ENCODE data around the gene SCAMP5. TPM values are rescaled to one million over a fixed set of nuclear protein-coding genes. Genes with fewer than 3 reads are reported as not detected.

The SCAMP5 gene
- total RNA-seq: 10 to 100 TPM in 1 of 2 donors, 1 to 10 TPM in 1; 3.7 to 11.4 TPM

GRCh38 chr15:74995182-74995778 lies at the start of gene SCAMP5:
SCAMP5 (plus strand) TSS chr15:74995563; CDS start chr15:75011840, 16,277 bp downstream.
- DNase-seq (ENCODE audit: low spot score in 2 of 2) (peak; percentile 94 to 96), ATAC-seq (peak; percentile 97 to 98)
- H3K27ac Mint-ChIP-seq: peak within 1 kb of the TSS; percentile 78 to 79
- H3K36me3 Mint-ChIP-seq: peaks cover 0 to 4% of the 10 kb centered on the region in 2 donors
- no peaks in the 10 kb centered on the region for H3K9me3 Mint-ChIP-seq

- no peaks in the 10 kb centered on the region for H3K36me3 Mint-ChIP-seq
- peak in 1 of 2 donors; percentile 86 for DNase-seq (ENCODE audit: low spot score in 2 of 2)
- no peak overlapping the region for H3K27ac Mint-ChIP-seq
- no peaks in the 10 kb centered on the region for H3K9me3 Mint-ChIP-seq
- ATAC-seq: peak; percentile 82 to 85
These were observed 45.1 kb upstream of the SCAMP5 start for GRCh38 chr15:74950078-74950908.

- ATAC-seq (no peak), DNase-seq (ENCODE audit: low spot score in 2 of 2) (no peak)
- Mint-ChIP-seq H3K27ac (no peak overlapping the region), H3K9me3 (no peaks in the 10 kb centered on the region), H3K36me3 (no peaks in the 10 kb centered on the region)
These were observed 44.4 kb upstream of the SCAMP5 start for GRCh38 chr15:74951006-74951405.

- Mint-ChIP-seq H3K9me3 (no peaks in the 10 kb centered on the region), H3K27ac (no peak overlapping the region), H3K36me3 (no peaks in the 10 kb centered on the region)
- ATAC-seq (no peak), DNase-seq (ENCODE audit: low spot score in 2 of 2) (no peak)
These were observed 40.8 kb upstream of the SCAMP5 start for GRCh38 chr15:74954515-74954914.

GRCh38 chr15:74955017-74955416 lies 40.3 kb upstream of the SCAMP5 start:
- DNase-seq (ENCODE audit: low spot score in 2 of 2): no peak
- Mint-ChIP-seq H3K27ac (no peak overlapping the region), H3K9me3 (no peaks in the 10 kb centered on the region), H3K36me3 (no peaks in the 10 kb centered on the region)
- ATAC-seq: no peak

GRCh38 chr15:74955796-74956647 lies 39.3 kb upstream of the SCAMP5 start:
- no peak overlapping the region for H3K27ac Mint-ChIP-seq
- peak; percentile 58 to 69 for ATAC-seq
- no peaks in the 10 kb centered on the region for H3K9me3 Mint-ChIP-seq
- no peaks in the 10 kb centered on the region for H3K36me3 Mint-ChIP-seq
- DNase-seq (ENCODE audit: low spot score in 2 of 2): peak; percentile 73 to 79

GRCh38 chr15:74956648-74957475 lies 38.5 kb upstream of the SCAMP5 start, which contains the start of gene RPP25:
RPP25 (minus strand) TSS chr15:74956772; CDS start chr15:74956583, 189 bp downstream.
- no peak within 1 kb of the TSS for H3K27ac Mint-ChIP-seq

GRCh38 chr15:74957476-74958035 lies 37.8 kb upstream of the SCAMP5 start:
- DNase-seq (ENCODE audit: low spot score in 2 of 2): no peak
- H3K27ac Mint-ChIP-seq: no peak overlapping the region
- no peaks in the 10 kb centered on the region for H3K9me3 Mint-ChIP-seq
- ATAC-seq: no peak
- H3K36me3 Mint-ChIP-seq: no peaks in the 10 kb centered on the region

More at GRCh38 chr15:74956648-74957475, 38.5 kb upstream of the SCAMP5 start, which contains the start of gene RPP25:
- Mint-ChIP-seq H3K9me3 (no peaks in the 10 kb centered on the region), H3K36me3 (no peaks in the 10 kb centered on the region)
- peak; percentile 84 to 85 for ATAC-seq
- DNase-seq (ENCODE audit: low spot score in 2 of 2): peak; percentile 74 to 75

- Mint-ChIP-seq H3K9me3 (no peaks in the 10 kb centered on the region), H3K27ac (no peak overlapping the region), H3K36me3 (no peaks in the 10 kb centered on the region)
- DNase-seq (ENCODE audit: low spot score in 2 of 2): no peak
- no peak for ATAC-seq
These were observed 36.9 kb upstream of the SCAMP5 start for GRCh38 chr15:74958320-74958907.

- no peak for DNase-seq (ENCODE audit: low spot score in 2 of 2)
- H3K27ac Mint-ChIP-seq: no peak overlapping the region
- H3K36me3 Mint-ChIP-seq: no peaks in the 10 kb centered on the region
- H3K9me3 Mint-ChIP-seq: no peaks in the 10 kb centered on the region
- no peak for ATAC-seq
These were observed 36.3 kb upstream of the SCAMP5 start for GRCh38 chr15:74958908-74959585.

GRCh38 chr15:74959586-74959939 lies 35.8 kb upstream of the SCAMP5 start:
- ATAC-seq (no peak), DNase-seq (ENCODE audit: low spot score in 2 of 2) (no peak)
- Mint-ChIP-seq H3K27ac (no peak overlapping the region), H3K36me3 (no peaks in the 10 kb centered on the region), H3K9me3 (no peaks in the 10 kb centered on the region)

- no peaks in the 10 kb centered on the region for H3K9me3 Mint-ChIP-seq
- ATAC-seq (no peak), DNase-seq (ENCODE audit: low spot score in 2 of 2) (no peak)
- H3K36me3 Mint-ChIP-seq: no peaks in the 10 kb centered on the region
- peak overlapping the region; percentile 16 to 57 for H3K27ac Mint-ChIP-seq
These were observed 35.1 kb upstream of the SCAMP5 start for GRCh38 chr15:74960286-74960685.

GRCh38 chr15:74960995-74961588 lies 34.3 kb upstream of the SCAMP5 start:
- peak overlapping the region; percentile 16 to 57 for H3K27ac Mint-ChIP-seq
- DNase-seq (ENCODE audit: low spot score in 2 of 2) (no peak), ATAC-seq (peak; percentile 60 to 75)
- no peaks in the 10 kb centered on the region for H3K36me3 Mint-ChIP-seq
- no peaks in the 10 kb centered on the region for H3K9me3 Mint-ChIP-seq

- DNase-seq (ENCODE audit: low spot score in 2 of 2): no peak
- no peaks in the 10 kb centered on the region for H3K36me3 Mint-ChIP-seq
- H3K27ac Mint-ChIP-seq: peak overlapping the region in 1 of 2 donors; percentile 16
- ATAC-seq: no peak
- H3K9me3 Mint-ChIP-seq: no peaks in the 10 kb centered on the region
These were observed 33.7 kb upstream of the SCAMP5 start for GRCh38 chr15:74961616-74962015.

- Mint-ChIP-seq H3K27ac (no peak overlapping the region), H3K9me3 (no peaks in the 10 kb centered on the region), H3K36me3 (no peaks in the 10 kb centered on the region)
- no peak for ATAC-seq
- no peak for DNase-seq (ENCODE audit: low spot score in 2 of 2)
These were observed 33.1 kb upstream of the SCAMP5 start for GRCh38 chr15:74962219-74962618.

All from activated naive CD4-positive, alpha-beta T cell treated with anti-CD3 and anti-CD28 coated beads, Interleukin-2, amount 50 U/mL, for 72 hours (primary cell).